Measurements from ENCODE around the gene NDFIP1. TPM values are rescaled to one million over a fixed set of nuclear protein-coding genes. Genes with fewer than 3 reads are reported as not detected.

The NDFIP1 gene
- total and polyA plus RNA-seq, 2 of the 8 experiments (the other 6 are each of a cell fraction or from before 2014, with no cell fraction given), result 8.8 to 27.1 TPM

DNA sequence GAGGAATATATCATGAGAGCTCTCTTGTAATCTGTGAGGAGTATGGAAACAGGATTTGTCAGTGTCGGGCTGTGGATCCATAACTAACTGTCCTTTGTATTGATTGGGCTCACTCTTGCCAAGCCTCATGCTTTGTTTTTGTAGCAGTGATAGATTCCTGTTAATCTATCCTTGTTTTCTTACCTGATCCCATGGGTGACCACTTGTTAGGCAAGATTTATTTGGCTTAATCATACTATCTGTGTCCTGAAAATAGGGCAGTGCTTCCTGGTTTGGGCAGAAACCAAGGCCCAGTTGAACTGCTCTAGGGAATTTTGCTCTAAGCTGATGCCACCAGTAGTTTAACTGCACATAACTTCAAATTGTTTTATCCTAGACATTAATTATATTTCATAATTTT is 6.1 kb downstream of the NDFIP1 start:
- H2BK12ac ChIP-seq (ENCODE audit: low read depth, low read length), result no peak overlapping the region
- H4K20me1 ChIP-seq (replicated peaks in 1 of 2; ENCODE audit: control insufficient read depth in 1 of 2, insufficient read depth in 2 of 2, low read length in 2 of 2), result peaks cover 0 to 6% of the 10 kb centered on the region in 2 experiments
- H3K27ac ChIP-seq (ENCODE audit: low read depth, low read length), result no peak overlapping the region
- FAIRE-seq (no peak), DNase-seq (ENCODE audit: low read depth in 1 of 2, low spot score in 2 of 2) (no peak)
- H3K9me3 ChIP-seq (ENCODE audit: insufficient read depth in 2 of 2, low read depth in 1 of 2, low read length in 1 of 2), result no peaks in the 10 kb centered on the region
- ChIA-PET POLR2A (ENCODE audit: partially characterized antibody) (no interaction called here), CTCF (ENCODE audit: partially characterized antibody) (interaction anchor here (0.5 kb wide), 1 partner anchor 526 kb away, joined by 3 read pairs; no protein-coding TSS in a partner anchor)
- H3K14ac ChIP-seq (ENCODE audit: insufficient read length), result no peak overlapping the region
- H4K91ac ChIP-seq (replicated peaks; ENCODE audit: insufficient read length, low read length), result no peak overlapping the region
- no peak overlapping the region for H2AFZ ChIP-seq (ENCODE audit: low read length)
- no peak overlapping the region for H2AK5ac ChIP-seq (ENCODE audit: low read depth, low read length)
- H3K23ac ChIP-seq (ENCODE audit: insufficient read length), result no peak overlapping the region
- H2BK120ac ChIP-seq (replicated peaks; ENCODE audit: low read depth, low read length), result no peak overlapping the region
- H3K4me2 ChIP-seq (ENCODE audit: insufficient read depth in 1 of 2, low read depth in 2 of 2, low read length in 2 of 2), result no peak overlapping the region
- no peaks in the 10 kb centered on the region for H3K36me3 ChIP-seq (ENCODE audit: control insufficient read depth in 2 of 4, insufficient read depth in 4 of 4, low read length in 3 of 4)
- H4K5ac ChIP-seq (ENCODE audit: insufficient read length, low read depth, low read length), result no peak overlapping the region
- H3K4me3 ChIP-seq (ENCODE audit: extremely low read depth in 1 of 4, insufficient read depth in 2 of 4, low read depth in 3 of 4, low read length in 4 of 4), result no peak overlapping the region
- H3K4ac ChIP-seq (replicated peaks; ENCODE audit: insufficient read length, low read depth, low read length), result no peak overlapping the region
- no peaks in the 10 kb centered on the region for H3K23me2 ChIP-seq (ENCODE audit: low read depth, low read length)
- H3K79me1 ChIP-seq (ENCODE audit: low read depth, low read length), result peaks cover 3% of the 10 kb centered on the region; the same call in 1 of the 2 replicates
- no peak overlapping the region for H2BK20ac ChIP-seq (ENCODE audit: low read length)
- no peak overlapping the region for H4K8ac ChIP-seq (ENCODE audit: extremely low read depth, insufficient read depth, low read length)
- peaks cover 0 to 6% (median 2%) of the 10 kb centered on the region in 4 experiments; a peak in 4 of 7 replicates for H3K4me1 ChIP-seq (replicated peaks in 1 of 4; ENCODE audit: control insufficient read depth in 3 of 4, insufficient read depth in 4 of 4, low read length in 3 of 4)
- peaks cover 0 to 73% of the 10 kb centered on the region in 2 experiments; a peak in 3 of 4 replicates for H3K79me2 ChIP-seq (ENCODE audit: control insufficient read depth in 1 of 2, insufficient read depth in 2 of 2, low read length in 2 of 2)
- no peak overlapping the region for H2BK15ac ChIP-seq (ENCODE audit: low read length)
- no peak overlapping the region for H3K56ac ChIP-seq (replicated peaks; ENCODE audit: insufficient read length, low read depth, low read length)
- H2BK5ac ChIP-seq (ENCODE audit: low read depth, low read length), result no peak overlapping the region
- H3K9ac ChIP-seq (replicated peaks in 1 of 4; ENCODE audit: extremely low read depth in 1 of 4, low read depth in 3 of 4, low read length in 3 of 4), result no peak overlapping the region
- no peak overlapping the region for H3K18ac ChIP-seq (ENCODE audit: extremely low read depth, low read length)
- WGBS, 2 experiments (ENCODE audit: extremely low coverage in 1 of 2, insufficient coverage in 1 of 2, insufficient read length in 1 of 2, insufficient replicate concordance in 2 of 2, low coverage in 1 of 2, low lambda C conversion rate in 2 of 2, missing lambda C conversion rate in 1 of 2), result 87% methylated on average over 1 of the region's 1 CpG; no CpG with 5 or more reads in 1 of the 2 experiments
- no peaks in the 10 kb centered on the region; a peak in 1 of 7 replicates for H3K27me3 ChIP-seq (replicated peaks in 1 of 4; ENCODE audit: control insufficient read depth in 3 of 4, extremely low read depth in 1 of 4, insufficient read depth in 3 of 4, low read length in 3 of 4)
- TF ChIP-seq FOSL1 (IDR thresholded peaks at IDR 0.05; ENCODE audit: insufficient read depth, low read depth, low read length) (no peak), SP2 (IDR thresholded peaks at IDR 0.05; ENCODE audit: low read length) (no peak), NANOG (IDR thresholded peaks at IDR 0.05; ENCODE audit: insufficient read depth, low read depth, low read length, poor library complexity, severe bottlenecking) (no peak), CHD2 (IDR thresholded peaks at IDR 0.05; ENCODE audit: low read length) (no peak), TAF7 (optimal IDR thresholded peaks at IDR 0.05; ENCODE audit: borderline replicate concordance, low read depth, low read length) (no peak), JUN (IDR thresholded peaks at IDR 0.05; ENCODE audit: low read depth, low read length) (no peak), BRCA1 (IDR thresholded peaks at IDR 0.05; ENCODE audit: low read depth, low read length) (no peak), SUZ12 (IDR thresholded peaks at IDR 0.05; ENCODE audit: low read length) (no peak), KDM4A (IDR thresholded peaks at IDR 0.05; ENCODE audit: low read depth, low read length, severe bottlenecking) (no peak), KDM1A (IDR thresholded peaks at IDR 0.05; ENCODE audit: borderline replicate concordance, low read length) (no peak), SIRT6 (IDR thresholded peaks at IDR 0.05; ENCODE audit: low read length) (no peak), HDAC6 (IDR thresholded peaks at IDR 0.05; ENCODE audit: low read depth, low read length) (no peak), PHF8 (conservative IDR thresholded peaks at IDR 0.05; ENCODE audit: low read depth, low read length) (no peak)
- TF ChIP-seq, protein P1, sequence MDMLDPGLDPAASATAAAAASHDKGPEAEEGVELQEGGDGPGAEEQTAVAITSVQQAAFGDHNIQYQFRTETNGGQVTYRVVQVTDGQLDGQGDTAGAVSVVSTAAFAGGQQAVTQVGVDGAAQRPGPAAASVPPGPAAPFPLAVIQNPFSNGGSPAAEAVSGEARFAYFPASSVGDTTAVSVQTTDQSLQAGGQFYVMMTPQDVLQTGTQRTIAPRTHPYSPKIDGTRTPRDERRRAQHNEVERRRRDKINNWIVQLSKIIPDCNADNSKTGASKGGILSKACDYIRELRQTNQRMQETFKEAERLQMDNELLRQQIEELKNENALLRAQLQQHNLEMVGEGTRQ (IDR thresholded peaks at IDR 0.05; ENCODE audit: low read length), result no peak
